GM21423 (cell line): ENCODE data around the gene ZNF365.
A peak's percentile ranks its signal among the peaks of the same experiment; 100 is the strongest.
"Not testable (repeated sequence)": the region's sequence is repeated elsewhere in the genome, so short reads cannot be mapped to it uniquely, and the experiment has no call there.

Source experiments
- ATAC-seq: cut with Tn5 transposase; IDR thresholded peaks from one replicate; pipeline ENCODE4 v1.9.1; 2021; ENCODE audit warnings: mild to moderate bottlenecking, moderate library complexity; ENCODE audit not compliant: unreplicated experiment

Gene ZNF365

DNA sequence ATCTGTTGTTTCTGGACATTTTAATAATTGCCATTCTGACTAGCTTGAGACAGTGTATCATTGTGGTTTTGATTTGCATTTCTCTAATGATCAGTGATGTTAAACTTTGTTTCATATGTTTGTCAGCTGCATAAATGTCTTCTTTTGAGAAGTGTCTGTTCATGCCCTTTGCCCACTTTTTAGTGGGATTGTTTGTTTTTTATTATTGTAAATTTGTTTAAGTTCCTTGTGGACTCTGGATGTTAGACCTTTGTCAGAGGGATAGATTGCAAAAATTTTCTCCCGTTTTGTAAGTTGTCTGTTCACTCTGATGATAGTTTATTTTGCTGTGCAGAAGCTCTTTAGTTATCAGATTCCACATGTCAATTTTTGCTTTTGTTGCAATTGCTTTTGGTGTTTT lies 36.8 kb downstream of the ZNF365 start:
- ATAC-seq: not testable (repeated sequence)

DNA sequence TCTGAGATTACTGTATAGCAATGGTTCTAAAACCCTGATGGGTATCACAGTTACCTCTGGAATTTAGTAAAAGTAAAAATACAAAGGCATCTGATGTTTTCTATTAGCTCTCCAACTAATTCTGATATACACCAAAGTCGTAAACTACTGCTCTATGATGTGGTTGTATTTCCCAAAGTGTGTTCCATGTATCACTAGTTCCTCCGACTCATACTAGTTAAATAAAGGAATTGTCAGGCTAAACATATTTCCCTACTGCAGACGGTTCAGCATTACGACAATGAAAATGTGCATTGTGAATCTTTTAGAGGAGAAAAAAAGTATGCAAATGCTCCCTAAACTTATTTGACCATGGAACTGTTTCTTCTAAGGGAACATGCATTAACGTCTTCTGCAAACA lies 38.9 kb downstream of the ZNF365 start:
- ATAC-seq: no peak

DNA sequence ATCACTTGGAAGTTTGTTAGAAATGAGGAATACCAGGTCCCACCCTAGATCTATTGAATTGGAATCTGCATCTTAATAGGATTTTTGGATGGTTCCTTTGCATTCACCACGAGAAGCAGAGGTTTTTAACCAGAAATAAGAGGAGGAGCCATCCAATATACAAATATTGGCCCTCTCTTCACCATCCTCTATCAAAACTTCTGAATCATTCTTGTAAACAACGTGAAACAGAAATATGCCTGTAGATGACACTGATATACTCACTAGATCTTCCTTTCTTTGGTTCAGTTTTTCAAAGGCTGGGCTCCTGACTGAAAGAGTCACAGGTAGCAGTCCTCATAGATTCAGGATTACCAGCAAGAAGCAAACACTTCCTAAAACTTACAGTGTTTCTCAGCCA lies 39.5 kb downstream of the ZNF365 start:
- no peak for ATAC-seq

DNA sequence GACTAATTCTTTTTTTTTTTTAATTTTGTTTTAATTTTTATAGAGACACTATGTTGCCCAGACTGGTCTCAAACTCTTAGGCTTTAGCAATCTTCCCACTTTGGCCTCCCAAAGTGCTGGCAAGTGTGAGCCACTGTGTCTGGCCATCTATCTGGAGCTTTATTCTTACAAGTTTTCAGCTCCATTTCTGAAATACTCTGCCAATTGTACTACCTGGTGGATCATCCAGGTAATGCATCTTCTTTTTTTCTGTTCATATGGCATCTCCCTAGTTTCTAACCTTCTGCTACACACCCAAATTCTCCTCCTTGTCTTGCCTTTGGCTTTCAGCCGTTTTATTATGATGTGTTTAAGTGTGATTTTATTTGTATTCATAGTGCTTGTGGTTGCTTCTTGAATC lies 40.2 kb downstream of the ZNF365 start:
- no peak for ATAC-seq

DNA sequence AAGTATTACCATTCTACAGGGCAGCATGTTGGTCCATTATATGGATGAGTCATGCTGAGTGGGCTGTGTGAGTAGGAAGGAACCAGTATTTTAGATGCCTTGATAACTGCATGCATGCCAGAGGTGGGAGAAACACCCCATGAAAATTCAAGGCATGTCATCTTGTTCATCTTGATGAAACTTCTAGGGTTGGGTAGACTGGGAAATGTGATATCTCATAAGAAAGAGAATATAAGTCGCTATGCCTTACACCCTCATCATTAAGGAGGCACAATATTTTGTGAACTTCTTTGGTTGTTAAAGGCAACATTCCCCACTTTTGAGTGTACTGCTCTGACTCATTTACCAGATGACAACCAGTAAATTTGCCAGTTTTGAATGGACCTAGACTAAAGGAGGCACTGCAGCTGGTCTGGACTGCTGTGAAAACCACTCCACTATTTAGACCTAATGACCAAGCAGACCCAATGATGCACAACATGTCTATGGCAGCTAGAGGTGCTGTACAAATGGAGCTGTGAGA lies 48.0 kb downstream of the ZNF365 start:
- ATAC-seq: no peak

DNA sequence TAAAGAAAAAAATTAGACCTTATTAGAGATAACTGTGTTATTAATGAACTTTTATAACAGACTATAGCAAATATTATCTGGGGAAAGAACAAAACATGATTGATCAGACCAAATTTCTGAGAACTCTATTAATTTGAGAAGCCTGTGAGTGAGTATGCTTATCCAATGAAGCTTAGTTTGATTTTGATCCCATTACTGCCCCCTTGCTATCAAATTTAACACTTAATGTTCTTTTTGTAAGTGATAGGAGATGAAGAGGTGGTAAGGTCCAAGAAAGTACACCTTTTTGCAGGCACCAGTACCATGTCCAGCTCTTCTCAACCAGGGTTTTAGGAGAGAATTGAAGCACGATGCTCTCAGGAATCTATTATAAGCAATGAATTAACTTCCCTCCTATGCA lies 49.9 kb downstream of the ZNF365 start:
- no peak for ATAC-seq

DNA sequence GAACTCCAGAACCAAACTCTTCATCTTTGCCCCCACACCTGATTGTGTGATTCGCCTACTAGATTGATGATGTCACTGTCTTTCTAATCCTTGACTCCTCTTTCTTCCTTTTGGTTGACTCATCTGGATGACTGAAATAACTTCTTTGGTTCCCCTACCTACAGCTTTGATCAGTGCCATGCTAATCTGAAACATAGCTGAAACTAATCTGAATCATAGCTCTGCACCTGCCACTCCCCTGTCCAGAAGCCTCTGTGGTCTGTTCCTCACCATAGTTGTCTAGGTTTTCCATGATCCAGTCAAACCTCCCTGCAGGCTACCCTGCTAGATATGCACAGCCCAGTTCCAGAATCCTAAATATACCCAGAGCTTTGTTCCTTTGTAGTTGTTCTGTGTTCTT lies 51.9 kb downstream of the ZNF365 start:
- no peak for ATAC-seq

DNA sequence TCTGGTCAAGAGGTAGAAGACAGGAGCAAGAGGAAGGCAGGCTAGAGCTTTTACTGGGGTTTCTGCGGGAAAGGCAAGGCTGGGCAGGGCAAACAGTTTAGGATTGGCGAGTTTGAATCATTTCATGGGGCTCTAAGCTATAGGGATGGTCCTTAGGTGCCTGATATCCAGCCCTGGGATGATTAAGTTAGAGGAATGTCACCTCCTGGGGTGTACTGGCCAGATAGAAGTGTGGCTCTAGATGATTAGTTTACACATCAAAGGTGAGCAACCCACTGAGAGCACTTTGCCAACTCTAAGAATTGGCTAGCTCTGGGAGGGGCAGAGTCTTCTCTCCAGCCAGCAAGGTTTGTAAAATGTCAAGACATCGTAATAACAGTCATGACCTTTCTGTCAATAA lies 52.4 kb downstream of the ZNF365 start:
- ATAC-seq: no peak

DNA sequence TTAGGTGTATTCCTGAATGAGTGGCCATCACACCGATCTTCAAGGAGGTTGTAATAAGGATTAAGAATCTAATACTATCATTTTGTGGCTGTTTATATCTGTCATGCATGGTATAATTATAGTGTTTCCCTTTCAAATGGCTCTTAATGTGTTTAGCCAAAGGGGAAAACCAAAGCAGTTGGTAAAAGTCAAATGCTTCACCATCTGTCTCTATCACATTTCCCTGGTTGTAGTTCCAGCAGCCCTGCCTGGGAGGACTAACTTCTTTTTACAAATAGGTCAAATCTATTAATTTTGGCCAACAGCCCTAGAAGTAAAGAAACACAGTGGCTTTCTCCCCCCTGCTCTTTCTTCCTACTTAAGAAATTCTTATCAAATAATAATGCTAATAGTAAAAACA lies 56.7 kb downstream of the ZNF365 start:
- ATAC-seq: no peak

DNA sequence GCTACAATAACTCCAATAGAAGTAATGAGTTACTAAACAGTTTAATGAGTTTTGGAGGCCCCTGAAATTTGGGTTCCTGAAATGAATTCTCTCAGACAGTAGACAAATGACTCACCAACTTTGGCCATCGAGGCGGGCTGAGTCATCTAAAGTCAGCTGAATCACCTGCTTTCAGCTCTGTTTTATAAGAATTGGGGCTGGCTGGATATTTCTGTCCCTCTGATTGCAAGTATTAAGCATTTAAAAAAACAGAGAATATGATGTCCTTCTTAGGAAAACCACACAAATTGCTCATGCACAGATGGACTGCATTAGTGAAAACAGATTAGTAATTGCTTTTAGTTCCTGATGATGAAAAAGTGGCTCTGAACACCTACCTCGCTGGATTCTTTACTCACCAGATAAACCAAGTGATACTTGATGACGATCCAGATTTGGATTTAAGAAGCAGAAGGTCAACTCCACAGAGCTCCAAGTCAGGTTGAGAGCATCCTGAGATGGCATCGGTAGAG lies 59.1 kb downstream of the ZNF365 start:
- peak; percentile 83 for ATAC-seq

DNA sequence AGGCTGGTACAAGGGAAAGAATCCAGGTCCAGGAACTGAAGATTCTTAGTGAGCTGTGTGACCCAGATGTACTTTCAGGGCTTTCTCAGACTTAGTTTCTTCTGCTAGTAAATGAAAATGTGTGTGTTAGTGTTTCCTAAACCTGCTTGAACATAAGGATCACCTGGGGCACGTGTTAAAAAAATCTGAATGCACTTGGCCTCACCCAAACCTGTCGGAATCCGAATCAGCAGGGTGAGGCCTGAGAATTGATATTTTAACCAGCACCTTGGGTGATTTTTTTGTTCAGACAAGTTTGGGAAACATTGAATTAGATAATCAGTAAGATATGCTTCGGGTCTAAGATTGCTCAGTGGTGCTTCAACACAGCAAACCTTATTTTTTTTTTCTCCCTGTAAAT lies 59.7 kb downstream of the ZNF365 start:
- ATAC-seq: no peak

DNA sequence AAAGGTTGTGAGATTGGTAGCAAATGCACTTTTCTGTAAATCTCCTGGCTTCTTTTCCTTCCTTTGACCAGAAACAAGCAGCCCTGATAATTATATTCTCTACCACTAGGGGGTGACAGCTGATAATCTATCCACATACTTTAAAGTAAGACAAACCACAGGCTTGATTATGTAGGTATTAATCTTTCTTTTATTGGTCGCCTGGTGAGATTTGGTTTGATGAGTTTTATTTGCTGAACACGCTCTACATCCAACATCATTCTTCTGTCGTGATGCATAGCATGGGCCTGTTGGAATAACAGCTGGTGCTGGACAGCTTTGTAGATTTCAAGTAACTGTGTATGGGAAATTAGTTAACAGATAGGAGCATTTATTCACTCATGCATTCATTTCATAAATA lies 63.5 kb downstream of the ZNF365 start:
- ATAC-seq: peak; percentile 60

DNA sequence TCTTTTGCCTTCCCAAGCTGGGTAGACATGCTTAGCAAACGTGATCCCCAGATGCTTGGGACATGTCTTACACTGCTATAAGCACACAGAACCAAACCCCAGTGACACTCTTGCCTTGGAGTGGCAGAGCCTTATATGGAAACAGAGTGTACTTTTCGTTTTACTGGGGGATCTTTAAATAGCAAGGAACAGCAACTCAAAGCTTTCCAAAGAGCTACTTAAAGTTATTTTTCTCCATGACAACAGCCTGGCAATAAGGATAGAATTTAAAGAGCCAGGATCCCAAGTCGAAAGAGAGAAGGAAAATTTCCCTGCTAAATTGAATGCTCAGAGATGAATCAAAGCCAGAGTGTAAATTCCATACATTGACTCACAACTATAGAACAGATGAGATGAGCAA lies 67.8 kb downstream of the ZNF365 start:
- no peak for ATAC-seq

DNA sequence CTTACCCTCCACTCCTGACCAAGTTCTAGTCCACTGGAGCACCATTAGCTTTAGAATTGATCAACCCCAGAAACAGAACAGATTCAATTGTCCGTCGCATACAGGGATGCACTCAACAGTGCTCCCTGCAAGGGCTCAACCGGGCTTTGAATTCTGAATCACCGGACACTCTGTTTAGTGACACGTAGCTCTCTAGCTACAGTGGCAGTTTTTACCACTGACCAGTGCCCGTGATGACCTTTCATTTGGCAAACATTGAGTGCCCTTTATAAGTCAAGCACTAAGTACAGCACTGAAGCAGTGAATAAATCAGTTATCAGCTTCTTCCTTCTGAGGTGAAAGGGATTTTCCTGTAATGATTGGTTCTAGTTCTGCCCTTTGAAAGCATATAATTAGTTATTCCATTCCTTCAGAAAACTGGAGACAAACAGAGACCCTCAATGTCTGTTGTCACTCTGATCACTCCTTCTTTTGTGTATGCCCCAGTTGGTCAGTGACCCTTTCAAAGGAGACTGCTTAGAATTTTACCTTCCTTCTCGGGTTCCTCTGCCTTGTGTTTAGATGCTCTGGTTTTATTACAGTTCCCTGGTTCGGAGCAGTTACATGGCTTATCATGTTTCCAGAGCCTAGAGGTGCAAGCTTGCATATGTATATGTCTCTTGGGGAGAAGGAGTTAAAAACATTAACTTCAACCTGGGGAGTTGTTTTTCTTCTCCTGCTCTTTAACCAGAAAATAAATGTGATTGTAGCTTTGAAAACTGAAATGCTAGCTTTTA lies 68.9 kb downstream of the ZNF365 start:
- ATAC-seq: no peak

DNA sequence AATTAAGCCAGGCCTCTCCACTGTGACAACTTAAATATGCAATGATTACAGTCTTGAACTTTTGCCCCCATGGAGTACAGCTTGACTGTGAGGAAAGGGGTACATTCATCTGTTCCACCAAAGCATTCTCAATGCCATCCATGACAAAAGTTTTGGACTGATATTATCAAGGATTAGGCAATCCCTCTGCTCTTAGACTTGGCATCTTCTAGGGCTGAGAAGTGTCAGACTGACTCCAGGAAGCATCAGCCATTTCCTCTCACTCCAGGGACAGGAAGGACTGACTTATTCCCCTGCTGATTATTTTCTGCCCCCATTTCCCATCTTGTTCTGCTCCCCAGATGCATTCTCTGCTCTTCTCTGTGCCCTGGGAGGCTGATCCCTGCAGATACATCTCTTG lies 69.7 kb downstream of the ZNF365 start:
- no peak for ATAC-seq

DNA sequence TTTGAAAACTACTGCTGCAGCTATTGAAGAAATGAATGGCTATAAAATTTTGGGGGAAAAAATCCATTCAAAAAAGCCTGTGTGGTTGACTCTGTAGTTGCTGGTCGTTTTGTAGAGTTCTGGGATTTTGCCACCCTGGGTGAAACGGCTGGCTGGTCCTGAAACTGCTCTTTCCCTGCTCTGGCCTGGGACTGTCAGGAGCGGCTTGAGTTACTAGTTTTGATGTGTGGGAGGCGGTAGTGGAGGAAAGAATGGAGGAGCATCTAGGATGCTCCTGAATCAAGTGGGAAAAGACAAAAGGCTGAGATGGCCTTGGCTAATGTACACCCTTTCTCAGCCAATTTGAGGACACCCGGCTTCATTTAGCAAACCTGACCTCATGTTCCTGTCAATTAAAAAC lies 72.5 kb downstream of the ZNF365 start:
- no peak for ATAC-seq

DNA sequence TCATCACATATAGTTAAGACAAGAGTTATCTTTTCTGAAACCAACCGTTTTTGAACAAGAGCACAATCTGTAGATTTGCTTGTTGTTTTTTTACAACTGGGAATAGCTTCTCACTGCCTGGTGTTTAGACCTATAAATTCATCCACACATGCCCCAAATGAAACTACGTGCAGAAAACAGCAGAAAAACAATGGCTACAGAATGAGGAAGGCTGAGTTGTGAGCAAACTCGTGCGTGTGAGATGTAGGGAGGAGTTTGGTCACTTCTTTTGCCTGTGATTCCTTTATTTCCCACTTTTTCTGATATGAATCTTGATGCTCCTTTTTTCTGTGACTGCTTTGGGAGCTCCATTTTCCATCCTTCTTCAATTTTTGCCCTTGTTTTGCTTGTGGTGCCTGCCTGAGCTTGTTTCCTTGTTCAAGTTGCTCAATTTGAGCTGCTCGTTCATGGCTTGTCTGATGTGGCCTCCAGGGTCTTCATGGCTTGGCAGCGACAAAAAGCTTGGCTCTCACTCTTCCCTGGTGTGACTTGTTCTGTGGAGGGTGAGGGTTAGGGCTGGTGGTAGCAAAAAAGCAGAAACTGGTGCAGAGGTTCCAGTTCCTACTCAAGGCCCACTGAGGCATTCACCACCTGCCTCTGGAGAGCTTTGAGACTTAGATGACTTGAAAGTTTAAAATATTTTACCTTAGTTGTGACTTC lies 76.9 kb downstream of the ZNF365 start:
- no peak for ATAC-seq

DNA sequence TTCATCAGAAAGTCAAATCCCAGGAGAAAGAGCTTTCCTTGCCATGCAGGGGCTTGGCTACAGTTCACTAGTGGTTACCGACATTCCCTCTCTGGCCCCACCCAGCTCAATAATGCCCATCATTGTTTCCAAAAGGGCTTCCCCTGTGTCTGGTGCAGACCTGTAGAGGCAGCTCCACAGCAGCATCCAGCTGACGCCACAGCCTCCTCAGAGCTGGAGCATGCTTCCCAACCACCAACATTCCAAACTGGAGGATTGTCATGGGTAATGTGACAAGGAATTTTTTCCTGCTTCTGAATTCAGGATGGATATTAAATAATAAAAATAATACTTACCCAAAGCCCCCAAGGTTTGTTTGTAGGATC lies 77.4 kb downstream of the ZNF365 start:
- ATAC-seq: no peak
